Activated CD4-positive, alpha-beta T cell treated with anti-CD3 and anti-CD28 coated beads, Interleukin-2, amount 10 ng/mL, durations not matched to agents 7 days and 5 days (primary cell): ENCODE results near the gene ETS1. TPM values are rescaled to one million over a fixed set of nuclear protein-coding genes. Genes with fewer than 3 reads are reported as not detected.

Experiments used
- CTCF ChIA-PET: fragments of 350-600 bp; sonication (Branson Sonifier 250); formaldehyde crosslinking; loops from one replicate; lab custom pipeline; 2021; ENCODE audit warnings: antibody characterized with exemption; lab: Charles Lee
- POLR2A ChIA-PET: fragments of 350-600 bp; sonication (Branson Sonifier 250); formaldehyde crosslinking; loops from one replicate; lab custom pipeline; 2021; ENCODE audit warnings: antibody characterized with exemption; lab: Charles Lee
- DNase-seq: peaks from one replicate; pipeline ENCODE4 v3.0.0-alpha.2; 2020
- H3K27ac Mint-ChIP-seq: one replicate; pipeline ENCODE4 v1.8.0; 2021; ENCODE audit warnings: mild to moderate bottlenecking, moderate library complexity, mixed read lengths
- H3K27me3 Mint-ChIP-seq: one replicate; pipeline ENCODE4 v1.8.0; 2021; ENCODE audit warnings: mixed read lengths
- H3K36me3 Mint-ChIP-seq: one replicate; pipeline ENCODE4 v1.8.0; 2021; ENCODE audit warnings: low read depth, mixed read lengths
- H3K4me1 Mint-ChIP-seq: one replicate; pipeline ENCODE4 v1.8.0; 2021; ENCODE audit warnings: mixed read lengths
- H3K4me3 Mint-ChIP-seq: one replicate; pipeline ENCODE4 v1.8.0; 2021; ENCODE audit warnings: mild to moderate bottlenecking, moderate library complexity, mixed read lengths
- H3K9me3 Mint-ChIP-seq: one replicate; pipeline ENCODE4 v1.8.0; 2021; ENCODE audit warnings: mixed read lengths
- total RNA-seq, 2 experiments: library from RNA; stranded (reverse); gene quantifications; one replicate each; pipeline ENCODE4 v1.2.3, GENCODE V29; 2021

Gene ETS1
- total RNA-seq, 2 experiments from 2014 or later: 580 to 648 TPM

- Mint-ChIP-seq H3K27ac (no peak overlapping the region), H3K27me3 (peaks cover 4% of the 10 kb centered on the region), H3K4me3 (no peak overlapping the region), H3K36me3 (no peaks in the 10 kb centered on the region), H3K9me3 (no peaks in the 10 kb centered on the region), H3K4me1 (peaks cover 25% of the 10 kb centered on the region)
- DNase-seq: no peak
- ChIA-PET CTCF (no interaction called here), POLR2A (no interaction called here)
Observed at GRCh38 chr11:128585498-128586238, 1.7 kb downstream of the ETS1 start.

GRCh38 chr11:128584253-128584652, 3.1 kb downstream of the ETS1 start:
- no peak overlapping the region for H3K27ac Mint-ChIP-seq
- no peak for DNase-seq
- H3K4me3 Mint-ChIP-seq: no peak overlapping the region
- H3K36me3 Mint-ChIP-seq: no peaks in the 10 kb centered on the region
- ChIA-PET CTCF (no interaction called here), POLR2A (interaction anchor here (0.6 kb wide), 1 partner anchor 58 kb away, joined by 3 read pairs; no protein-coding TSS in a partner anchor)
- H3K4me1 Mint-ChIP-seq: peaks cover 35% of the 10 kb centered on the region
- no peaks in the 10 kb centered on the region for H3K27me3 Mint-ChIP-seq
- no peaks in the 10 kb centered on the region for H3K9me3 Mint-ChIP-seq

DNA sequence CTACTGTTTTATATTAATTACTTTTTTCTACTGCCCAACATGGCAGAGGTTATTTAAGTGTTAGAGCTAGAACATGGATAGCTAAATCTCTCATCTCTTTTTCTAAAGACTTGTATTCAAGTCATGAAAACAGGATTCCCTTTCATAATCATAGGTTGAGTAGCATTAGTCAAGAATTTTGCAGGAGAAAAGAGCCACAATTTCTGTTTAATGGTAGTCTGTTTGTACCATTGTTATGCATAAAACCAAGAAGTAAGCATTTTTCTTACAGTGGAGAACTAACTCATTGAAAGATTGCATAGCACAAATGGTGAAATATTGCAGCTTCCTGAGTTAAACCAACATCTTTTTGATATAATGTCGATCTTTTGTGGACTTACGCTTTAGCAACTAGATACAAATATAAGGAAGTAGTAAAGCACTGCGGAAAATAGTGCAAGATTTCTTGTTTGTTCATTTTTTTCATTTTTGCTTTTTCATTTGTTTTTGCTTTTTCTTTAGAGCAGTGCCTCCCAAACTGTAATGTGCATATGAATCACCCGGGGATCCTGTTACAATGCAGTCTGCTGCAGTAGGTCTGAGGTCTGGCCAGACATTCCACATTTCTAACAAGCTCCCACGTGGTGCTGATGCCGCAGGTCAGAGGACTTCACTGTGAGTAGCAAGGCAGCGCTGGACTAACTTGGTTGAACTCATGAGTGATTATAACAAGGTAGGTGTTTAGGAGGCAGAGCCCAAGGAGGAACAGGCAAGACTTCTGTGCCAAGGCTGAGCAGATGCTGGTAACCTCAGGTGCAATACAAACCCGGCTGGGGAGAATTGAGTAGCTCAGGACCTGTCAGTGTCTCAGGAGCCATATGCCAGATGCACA, 4.6 kb downstream of the ETS1 start:
- CTCF ChIA-PET: interaction anchor here (0.7 to 1.1 kb wide), 4 partner anchors 8 to 40 kb away, joined by 3 to 4 read pairs (median 3); no protein-coding TSS in a partner anchor
- H3K9me3 Mint-ChIP-seq: no peaks in the 10 kb centered on the region
- no peak overlapping the region for H3K27ac Mint-ChIP-seq
- H3K4me1 Mint-ChIP-seq: peaks cover 36% of the 10 kb centered on the region
- no peaks in the 10 kb centered on the region for H3K27me3 Mint-ChIP-seq
- no peaks in the 10 kb centered on the region for H3K36me3 Mint-ChIP-seq
- H3K4me3 Mint-ChIP-seq: no peak overlapping the region
- POLR2A ChIA-PET: interaction anchor here (0.6 kb wide), 1 partner anchor 22 kb away, joined by 3 read pairs; no protein-coding TSS in a partner anchor
- no peak for DNase-seq

DNA sequence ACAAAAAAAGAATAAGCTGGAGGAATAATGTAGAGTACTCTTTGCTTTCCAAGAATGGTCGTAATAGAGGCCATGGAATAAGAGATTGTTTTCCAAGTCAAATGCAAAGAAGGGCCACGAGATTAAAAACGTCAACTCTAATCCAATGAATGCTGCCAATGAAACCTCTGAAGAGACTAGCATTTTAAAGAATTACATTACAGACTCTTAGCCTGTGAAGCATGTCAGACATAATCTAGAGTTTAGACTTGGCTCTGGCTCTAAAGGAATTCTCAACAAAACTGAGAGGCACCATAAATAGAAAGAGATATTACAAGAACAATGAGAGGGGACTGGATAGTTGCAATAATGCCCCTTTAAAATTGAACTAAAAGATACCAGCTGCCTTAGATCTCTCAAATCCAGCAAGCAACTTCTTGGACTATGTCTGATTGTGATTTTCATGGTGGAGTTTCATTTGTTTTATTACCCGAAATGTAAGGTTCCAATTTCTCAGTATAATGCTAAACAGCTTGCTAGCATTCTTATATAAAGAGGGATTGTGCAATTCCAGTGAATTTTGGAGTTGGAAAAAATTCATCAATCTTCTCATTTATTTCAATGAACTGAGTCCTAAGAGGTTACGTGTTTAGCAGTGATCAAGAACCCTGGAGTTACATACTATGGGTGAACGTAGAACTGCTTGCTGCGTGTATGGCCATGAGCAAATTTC, 5.6 kb downstream of the ETS1 start:
- ChIA-PET POLR2A (interaction anchor here (0.6 kb wide), 1 partner anchor 21 kb away, joined by 3 read pairs; no protein-coding TSS in a partner anchor), CTCF (interaction anchor here (1.1 kb wide), 2 partner anchors 9 to 17 kb away, joined by 3 to 4 read pairs; no protein-coding TSS in a partner anchor)
- no peak overlapping the region for H3K27ac Mint-ChIP-seq

GRCh38 chr11:128580612-128581011, 6.7 kb downstream of the ETS1 start:
- ChIA-PET POLR2A (interaction anchor here (0.7 kb wide), 1 partner anchor 183 kb away, joined by 3 read pairs; no protein-coding TSS in a partner anchor), CTCF (interaction anchor here (0.6 to 1.2 kb wide), 2 partner anchors 14 to 16 kb away, joined by 3 to 5 read pairs; no protein-coding TSS in a partner anchor)
- H3K4me1 Mint-ChIP-seq: peaks cover 35% of the 10 kb centered on the region
- no peak overlapping the region for H3K27ac Mint-ChIP-seq
- DNase-seq: no peak
- no peaks in the 10 kb centered on the region for H3K36me3 Mint-ChIP-seq
- no peak overlapping the region for H3K4me3 Mint-ChIP-seq
- H3K27me3 Mint-ChIP-seq: no peaks in the 10 kb centered on the region
- no peaks in the 10 kb centered on the region for H3K9me3 Mint-ChIP-seq

More for the DNA sequence above, 5.6 kb downstream of the ETS1 start:
- DNase-seq: no peak
- Mint-ChIP-seq H3K27me3 (no peaks in the 10 kb centered on the region), H3K9me3 (no peaks in the 10 kb centered on the region), H3K4me1 (peaks cover 36% of the 10 kb centered on the region), H3K4me3 (no peak overlapping the region), H3K36me3 (no peaks in the 10 kb centered on the region)

- no peak for DNase-seq
- H3K9me3 Mint-ChIP-seq: no peaks in the 10 kb centered on the region
- H3K27ac Mint-ChIP-seq: no peak overlapping the region
- H3K27me3 Mint-ChIP-seq: no peaks in the 10 kb centered on the region
- H3K36me3 Mint-ChIP-seq: no peaks in the 10 kb centered on the region
- H3K4me3 Mint-ChIP-seq: no peak overlapping the region
- H3K4me1 Mint-ChIP-seq: peaks cover 41% of the 10 kb centered on the region
- ChIA-PET POLR2A (interaction anchor here (0.6 kb wide), 1 partner anchor 291 kb away, joined by 6 read pairs; no protein-coding TSS in a partner anchor), CTCF (interaction anchor here (0.6 to 1.2 kb wide), 4 partner anchors 14 to 387 kb away, joined by 3 to 5 read pairs (median 3); no protein-coding TSS in a partner anchor)
Observed at GRCh38 chr11:128579798-128580504, 7.4 kb downstream of the ETS1 start.

GRCh38 chr11:128576555-128576954, 10.8 kb downstream of the ETS1 start:
- H3K4me1 Mint-ChIP-seq: peaks cover 33% of the 10 kb centered on the region
- POLR2A ChIA-PET: no interaction called here
- H3K9me3 Mint-ChIP-seq: no peaks in the 10 kb centered on the region
- CTCF ChIA-PET: interaction anchor here (0.7 to 1.2 kb wide), 2 partner anchors 12 to 45 kb away, joined by 3 to 4 read pairs; no protein-coding TSS in a partner anchor
- no peaks in the 10 kb centered on the region for H3K27me3 Mint-ChIP-seq
- H3K4me3 Mint-ChIP-seq: no peak overlapping the region
- H3K27ac Mint-ChIP-seq: no peak overlapping the region
- no peak for DNase-seq
- no peaks in the 10 kb centered on the region for H3K36me3 Mint-ChIP-seq

DNA sequence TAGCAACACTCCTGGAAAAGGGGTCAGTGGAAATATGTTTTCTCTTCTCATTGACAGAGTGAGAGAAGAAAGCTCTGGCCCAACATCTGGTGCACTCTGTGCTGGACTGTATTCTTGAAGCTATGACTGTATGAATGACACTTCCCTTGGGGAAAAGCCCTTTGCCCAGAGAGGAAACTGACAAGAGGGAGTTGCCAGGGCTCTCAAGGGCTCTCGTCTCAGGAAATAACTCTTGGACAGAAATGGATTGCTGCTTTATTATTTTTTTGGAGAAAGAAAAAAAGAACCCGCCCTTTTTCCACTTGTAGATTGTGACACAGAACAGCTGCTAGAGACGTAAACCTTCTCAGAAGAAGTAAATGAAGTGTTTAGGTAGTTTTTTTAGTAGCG, 11.4 kb downstream of the ETS1 start:
- no peaks in the 10 kb centered on the region for H3K36me3 Mint-ChIP-seq
- CTCF ChIA-PET: no interaction called here
- H3K27ac Mint-ChIP-seq: no peak overlapping the region
- H3K9me3 Mint-ChIP-seq: no peaks in the 10 kb centered on the region
- H3K27me3 Mint-ChIP-seq: no peaks in the 10 kb centered on the region
- POLR2A ChIA-PET: no interaction called here
- no peak overlapping the region for H3K4me3 Mint-ChIP-seq
- DNase-seq: no peak
- H3K4me1 Mint-ChIP-seq: peaks cover 27% of the 10 kb centered on the region

GRCh38 chr11:128575174-128575960, 12.0 kb downstream of the ETS1 start:
- Mint-ChIP-seq H3K9me3 (no peaks in the 10 kb centered on the region), H3K27ac (no peak overlapping the region), H3K4me3 (no peak overlapping the region), H3K4me1 (peaks cover 22% of the 10 kb centered on the region), H3K36me3 (no peaks in the 10 kb centered on the region), H3K27me3 (no peaks in the 10 kb centered on the region)
- ChIA-PET CTCF (no interaction called here), POLR2A (no interaction called here)
- no peak for DNase-seq

- POLR2A ChIA-PET: no interaction called here
- H3K9me3 Mint-ChIP-seq: no peaks in the 10 kb centered on the region
- H3K4me1 Mint-ChIP-seq: peaks cover 17% of the 10 kb centered on the region
- H3K27me3 Mint-ChIP-seq: no peaks in the 10 kb centered on the region
- no peak overlapping the region for H3K27ac Mint-ChIP-seq
- DNase-seq: no peak
- no peaks in the 10 kb centered on the region for H3K36me3 Mint-ChIP-seq
- CTCF ChIA-PET: no interaction called here
- H3K4me3 Mint-ChIP-seq: no peak overlapping the region
Observed at GRCh38 chr11:128574576-128575011, 12.8 kb downstream of the ETS1 start.

- CTCF ChIA-PET: interaction anchor here (0.7 kb wide), 1 partner anchor 14 kb away, joined by 3 read pairs; the partner anchor contains the start of gene ETS1
- no peak for DNase-seq
- Mint-ChIP-seq H3K9me3 (no peaks in the 10 kb centered on the region), H3K4me1 (peaks cover 18% of the 10 kb centered on the region), H3K27ac (no peak overlapping the region), H3K4me3 (no peak overlapping the region), H3K27me3 (no peaks in the 10 kb centered on the region), H3K36me3 (no peaks in the 10 kb centered on the region)
- POLR2A ChIA-PET: no interaction called here
Observed at GRCh38 chr11:128573638-128574037, 13.7 kb downstream of the ETS1 start.
